Mammary epithelial cell (primary cell): Measurements from ENCODE around the gene LIN28B.

ENCODE experiments used
- EZH2 ChIP-seq: IDR thresholded peaks from 2 replicates; pipeline ENCODE4 v1.6.1; 2012; ENCODE audit warnings: low read length, inconsistent platforms, borderline replicate concordance
- TF ChIP-seq, protein P1 (sequence below), 2 donors: IDR thresholded peaks in 1 of 2; conservative IDR thresholded peaks in 1 of 2; 2 replicates each; pipeline ENCODE4 v1.5.1; 2011 to 2012; ENCODE audit warnings: inconsistent platforms in 2 of 2, low read length in 2 of 2, mild to moderate bottlenecking in 2 of 2, control low read depth in 1 of 2, low read depth in 1 of 2; ENCODE audit not compliant: insufficient read depth in 1 of 2; ENCODE audit errors: extremely low read depth in 1 of 2

DNA sequence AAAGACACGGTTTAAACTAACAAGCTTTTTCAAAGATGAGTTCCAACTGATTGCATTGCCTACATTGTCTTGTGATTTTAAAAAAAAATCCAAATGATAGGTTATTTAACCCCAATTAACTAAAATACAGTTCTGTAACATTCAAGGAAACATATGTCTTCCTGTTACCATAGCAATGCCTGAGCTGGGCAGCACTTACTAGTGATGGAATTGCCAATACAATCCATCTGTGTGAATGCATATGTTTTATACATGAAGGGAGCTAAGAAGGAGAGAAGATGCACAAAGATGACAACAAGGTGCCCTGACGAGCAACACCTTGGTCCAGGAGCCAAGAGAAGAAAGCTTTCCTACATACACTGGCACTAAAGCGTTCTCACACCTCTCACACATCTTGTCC, 154.2 kb downstream of the LIN28B start:
- TF ChIP-seq, protein P1, sequence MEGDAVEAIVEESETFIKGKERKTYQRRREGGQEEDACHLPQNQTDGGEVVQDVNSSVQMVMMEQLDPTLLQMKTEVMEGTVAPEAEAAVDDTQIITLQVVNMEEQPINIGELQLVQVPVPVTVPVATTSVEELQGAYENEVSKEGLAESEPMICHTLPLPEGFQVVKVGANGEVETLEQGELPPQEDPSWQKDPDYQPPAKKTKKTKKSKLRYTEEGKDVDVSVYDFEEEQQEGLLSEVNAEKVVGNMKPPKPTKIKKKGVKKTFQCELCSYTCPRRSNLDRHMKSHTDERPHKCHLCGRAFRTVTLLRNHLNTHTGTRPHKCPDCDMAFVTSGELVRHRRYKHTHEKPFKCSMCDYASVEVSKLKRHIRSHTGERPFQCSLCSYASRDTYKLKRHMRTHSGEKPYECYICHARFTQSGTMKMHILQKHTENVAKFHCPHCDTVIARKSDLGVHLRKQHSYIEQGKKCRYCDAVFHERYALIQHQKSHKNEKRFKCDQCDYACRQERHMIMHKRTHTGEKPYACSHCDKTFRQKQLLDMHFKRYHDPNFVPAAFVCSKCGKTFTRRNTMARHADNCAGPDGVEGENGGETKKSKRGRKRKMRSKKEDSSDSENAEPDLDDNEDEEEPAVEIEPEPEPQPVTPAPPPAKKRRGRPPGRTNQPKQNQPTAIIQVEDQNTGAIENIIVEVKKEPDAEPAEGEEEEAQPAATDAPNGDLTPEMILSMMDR (conservative IDR thresholded peaks at IDR 0.05 in 1 of 2, IDR thresholded peaks at IDR 0.05 in 1 of 2; ENCODE audit: extremely low read depth in 1 of 2, insufficient read depth in 1 of 2, low read depth in 1 of 2, low read length in 2 of 2): no peak
- TF ChIP-seq EZH2: no peak
